Ectodermal cell (in vitro differentiated cells): ENCODE measurements around the gene NIPBL.

Experiments
- H3K27ac ChIP-seq: 2 replicates; pipeline ENCODE4 v1.7.0; 2013; ENCODE audit warnings: mild to moderate bottlenecking, low read depth, low read length; ENCODE audit not compliant: insufficient read depth, poor library complexity, severe bottlenecking
- H3K27me3 ChIP-seq: 2 replicates; pipeline ENCODE4 v1.7.0; 2013; ENCODE audit warnings: mild to moderate bottlenecking, low read length; ENCODE audit not compliant: insufficient read depth, control insufficient read depth, poor library complexity, severe bottlenecking
- H3K36me3 ChIP-seq: one replicate; pipeline ENCODE4 v1.7.0; 2013; ENCODE audit warnings: low read length; ENCODE audit not compliant: control insufficient read depth, insufficient read depth
- H3K4me1 ChIP-seq: one replicate; pipeline ENCODE4 v1.7.0; 2013; ENCODE audit warnings: low read length; ENCODE audit not compliant: control insufficient read depth, insufficient read depth
- H3K4me3 ChIP-seq: 2 replicates; pipeline ENCODE4 v1.7.0; 2013; ENCODE audit warnings: low read depth, low read length, control low read depth; ENCODE audit not compliant: insufficient read depth
- H3K9me3 ChIP-seq: 2 replicates; pipeline ENCODE4 v1.7.0; 2013; ENCODE audit warnings: mild to moderate bottlenecking, low read length, moderate library complexity; ENCODE audit not compliant: control insufficient read depth
- WGBS, 2 experiments: methylation state at CpG; one replicate each; pipeline ENCODE4 v1.1.7; 2013; ENCODE audit warnings: missing lambda C conversion rate in 2 of 2; 5-methylcytosine and 5-hydroxymethylcytosine counted together

NIPBL gene

DNA sequence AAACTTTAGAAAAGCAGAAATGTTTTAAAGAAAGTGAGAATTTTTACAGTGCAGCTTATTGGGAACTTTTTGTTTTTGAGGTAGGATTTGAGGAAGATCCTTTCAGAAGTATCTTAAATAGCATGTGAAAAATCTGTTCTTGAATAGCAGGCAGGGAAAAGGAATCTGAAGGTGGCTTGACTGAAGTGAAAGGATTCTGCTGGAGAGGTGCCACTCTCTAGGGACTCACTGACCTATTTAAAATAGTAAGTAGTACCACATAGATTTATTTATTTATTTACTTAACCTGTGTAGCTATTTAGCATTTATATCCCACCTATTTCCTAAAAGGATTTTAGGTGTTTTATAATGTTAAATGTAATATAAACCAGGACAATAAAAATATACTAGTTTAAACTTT lies 69.1 kb downstream of the NIPBL start:
- Histone ChIP-seq H3K4me3 (no peak overlapping the region), H3K9me3 (no peaks in the 10 kb centered on the region), H3K4me1 (peaks cover 10% of the 10 kb centered on the region), H3K36me3 (no peaks in the 10 kb centered on the region), H3K27me3 (no peaks in the 10 kb centered on the region), H3K27ac (no peak overlapping the region)

DNA sequence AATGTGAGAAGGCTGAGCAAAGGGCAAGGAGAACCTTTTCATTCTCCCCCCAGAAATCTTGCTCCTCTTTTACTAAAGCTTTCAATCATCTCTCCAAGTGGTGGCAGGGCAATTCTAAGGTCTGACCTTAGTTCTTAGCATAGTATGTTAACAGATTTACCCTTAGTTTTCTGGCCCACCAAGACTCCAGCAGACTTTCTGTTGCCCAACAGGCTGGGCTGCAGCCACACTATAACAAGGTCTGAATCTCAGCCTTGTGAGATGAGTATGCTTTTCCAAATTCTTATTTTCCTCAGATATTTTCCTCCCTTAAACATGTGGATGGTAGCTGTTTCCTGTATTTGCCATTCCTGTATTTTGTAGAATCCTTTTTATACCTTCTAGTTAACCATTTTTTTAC lies 69.5 kb downstream of the NIPBL start:
- Histone ChIP-seq H3K36me3 (no peaks in the 10 kb centered on the region), H3K27me3 (no peaks in the 10 kb centered on the region), H3K9me3 (no peaks in the 10 kb centered on the region), H3K27ac (no peak overlapping the region), H3K4me1 (peaks cover 10% of the 10 kb centered on the region), H3K4me3 (no peak overlapping the region)

DNA sequence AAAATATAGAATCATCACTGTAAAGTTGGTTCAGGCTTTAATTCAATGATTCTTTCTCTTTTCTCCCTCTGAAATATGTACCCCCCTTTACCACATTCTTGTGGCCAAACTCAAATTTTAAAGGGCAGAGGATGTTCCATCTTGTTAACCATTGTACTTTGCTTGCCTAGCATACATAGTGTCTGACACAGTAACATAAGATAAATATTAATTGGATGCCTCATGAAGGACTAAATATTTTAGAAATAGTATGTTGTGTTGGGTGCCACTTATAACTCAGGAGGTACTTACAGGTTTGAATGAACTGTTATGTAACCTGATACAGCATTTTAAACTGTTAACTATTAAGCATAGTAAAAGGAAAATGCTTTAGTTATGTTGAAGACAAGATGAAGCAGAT lies 71.5 kb downstream of the NIPBL start:
- H3K27me3 ChIP-seq: no peaks in the 10 kb centered on the region
- no peak overlapping the region for H3K4me3 ChIP-seq
- H3K9me3 ChIP-seq: no peaks in the 10 kb centered on the region
- no peak overlapping the region for H3K27ac ChIP-seq
- no peaks in the 10 kb centered on the region for H3K36me3 ChIP-seq
- H3K4me1 ChIP-seq: peaks cover 10% of the 10 kb centered on the region

DNA sequence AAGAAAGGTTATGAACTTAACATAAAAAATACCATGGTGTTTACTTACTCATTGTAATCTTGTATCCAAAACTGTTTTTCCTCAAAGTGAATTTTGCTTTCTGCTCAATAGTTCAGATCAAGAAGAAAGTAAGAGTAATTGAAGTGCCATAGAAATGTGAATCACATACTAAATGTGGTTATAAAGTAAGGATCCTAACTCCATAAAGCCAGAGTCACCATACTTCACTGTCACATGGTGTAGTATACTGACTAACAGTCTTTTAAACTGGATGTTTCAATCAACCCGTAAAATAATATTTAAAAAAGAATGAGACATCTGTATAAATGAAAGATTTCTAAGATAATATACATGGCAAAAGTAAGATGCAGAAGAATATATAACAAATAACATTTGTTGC lies 72.1 kb downstream of the NIPBL start:
- Histone ChIP-seq H3K4me1 (peaks cover 10% of the 10 kb centered on the region), H3K27me3 (no peaks in the 10 kb centered on the region), H3K4me3 (no peak overlapping the region), H3K9me3 (no peaks in the 10 kb centered on the region), H3K27ac (no peak overlapping the region), H3K36me3 (no peaks in the 10 kb centered on the region)
- WGBS, 2 experiments: no CpG with 5 or more reads among the region's 1 CpG

DNA sequence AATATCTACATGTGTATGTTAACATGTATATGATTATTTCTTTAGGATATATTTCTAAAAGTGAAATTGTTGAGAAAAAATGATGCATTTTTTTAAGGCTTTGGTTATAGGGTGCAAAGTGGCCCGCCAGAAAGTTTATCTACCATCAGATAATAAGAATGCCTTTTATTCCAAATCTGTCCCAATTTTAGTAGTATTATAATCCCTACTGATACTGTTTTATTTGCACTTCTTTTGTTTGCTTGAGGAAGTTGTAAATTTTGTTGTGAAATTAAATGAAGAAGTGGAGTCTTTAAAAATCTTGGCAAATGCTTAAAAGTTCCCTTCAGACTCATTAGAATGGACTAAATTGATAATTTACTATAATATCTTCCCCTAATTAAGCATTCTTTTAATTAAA lies 73.0 kb downstream of the NIPBL start:
- H3K36me3 ChIP-seq: no peaks in the 10 kb centered on the region
- no peak overlapping the region for H3K4me3 ChIP-seq
- no peak overlapping the region for H3K27ac ChIP-seq
- H3K27me3 ChIP-seq: no peaks in the 10 kb centered on the region
- no peaks in the 10 kb centered on the region for H3K9me3 ChIP-seq
- WGBS, 2 experiments: no CpG with 5 or more reads among the region's 1 CpG
- peaks cover 10% of the 10 kb centered on the region for H3K4me1 ChIP-seq

DNA sequence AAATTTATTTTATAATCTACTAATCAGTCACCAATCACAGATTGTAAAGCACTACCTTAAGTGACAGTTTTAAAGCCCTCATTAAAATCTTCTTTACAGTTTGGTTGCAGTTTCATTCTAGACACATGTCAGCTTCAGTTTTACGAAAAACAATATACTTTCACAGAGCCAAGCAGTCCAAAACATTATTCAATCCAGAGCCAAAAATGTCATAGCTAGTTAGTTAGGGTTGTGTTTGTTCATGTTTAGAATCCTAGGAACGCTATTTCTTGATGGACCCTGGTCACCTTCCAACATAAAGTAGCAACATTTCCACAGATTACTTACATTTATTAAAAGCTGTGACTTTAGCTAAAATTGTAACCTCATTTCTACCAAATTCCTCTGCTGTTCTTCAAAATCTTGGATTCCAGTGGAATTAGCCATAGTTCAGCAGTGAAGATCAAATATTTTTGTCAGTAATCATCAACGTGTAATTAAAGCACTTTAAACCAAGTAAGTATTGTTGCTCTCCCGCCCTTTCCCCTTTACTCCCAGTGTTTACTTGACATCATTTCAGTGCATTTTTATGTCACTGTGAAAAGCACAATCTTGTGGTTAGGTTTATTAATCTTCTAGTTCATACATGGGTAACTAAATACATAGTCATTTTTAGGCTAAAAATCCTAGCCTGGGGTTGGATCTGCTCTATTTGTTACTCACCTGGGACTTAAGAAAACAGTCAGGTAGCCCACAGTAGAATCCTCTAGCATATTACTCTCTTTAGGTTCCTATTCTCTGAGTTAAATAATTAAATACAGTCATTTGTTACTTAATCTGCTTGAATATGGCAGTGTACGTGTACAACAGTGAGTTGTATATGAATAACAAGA lies 74.3 kb downstream of the NIPBL start:
- H3K4me1 ChIP-seq: peaks cover 5% of the 10 kb centered on the region
- no peak overlapping the region for H3K4me3 ChIP-seq
- H3K27ac ChIP-seq: no peak overlapping the region

DNA sequence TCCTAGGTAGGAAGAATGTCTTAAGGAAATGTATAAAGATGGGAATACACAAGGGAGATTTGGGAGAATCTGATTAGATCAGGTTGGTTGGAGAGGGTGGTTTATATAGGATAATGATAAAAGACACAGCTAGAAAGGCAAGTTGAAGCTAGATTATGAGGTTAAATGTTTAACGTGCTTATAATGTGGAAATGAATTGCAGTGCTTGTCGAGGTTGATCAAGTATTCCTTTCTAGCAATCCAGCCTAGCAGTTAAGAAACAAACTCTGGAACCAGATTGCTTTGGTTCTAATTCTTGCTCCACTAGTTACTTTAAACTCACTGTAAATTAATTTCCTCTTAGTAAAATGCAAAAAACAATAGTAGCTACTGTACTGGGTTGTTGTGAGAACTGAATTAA lies 76.5 kb downstream of the NIPBL start:
- WGBS, 2 experiments: 86 to 89% methylated on average over 2 of the region's 2 CpGs
- Histone ChIP-seq H3K4me1 (no peaks in the 10 kb centered on the region), H3K27ac (no peak overlapping the region), H3K4me3 (no peak overlapping the region), H3K9me3 (no peaks in the 10 kb centered on the region), H3K27me3 (no peaks in the 10 kb centered on the region), H3K36me3 (peaks cover 6% of the 10 kb centered on the region)

More for the DNA sequence above, 74.3 kb downstream of the NIPBL start:
- no peaks in the 10 kb centered on the region for H3K36me3 ChIP-seq
- no peaks in the 10 kb centered on the region for H3K27me3 ChIP-seq
- H3K9me3 ChIP-seq: no peaks in the 10 kb centered on the region
- 86 to 89% methylated on average over 3 to 4 of the region's 5 CpGs for WGBS, 2 experiments

DNA sequence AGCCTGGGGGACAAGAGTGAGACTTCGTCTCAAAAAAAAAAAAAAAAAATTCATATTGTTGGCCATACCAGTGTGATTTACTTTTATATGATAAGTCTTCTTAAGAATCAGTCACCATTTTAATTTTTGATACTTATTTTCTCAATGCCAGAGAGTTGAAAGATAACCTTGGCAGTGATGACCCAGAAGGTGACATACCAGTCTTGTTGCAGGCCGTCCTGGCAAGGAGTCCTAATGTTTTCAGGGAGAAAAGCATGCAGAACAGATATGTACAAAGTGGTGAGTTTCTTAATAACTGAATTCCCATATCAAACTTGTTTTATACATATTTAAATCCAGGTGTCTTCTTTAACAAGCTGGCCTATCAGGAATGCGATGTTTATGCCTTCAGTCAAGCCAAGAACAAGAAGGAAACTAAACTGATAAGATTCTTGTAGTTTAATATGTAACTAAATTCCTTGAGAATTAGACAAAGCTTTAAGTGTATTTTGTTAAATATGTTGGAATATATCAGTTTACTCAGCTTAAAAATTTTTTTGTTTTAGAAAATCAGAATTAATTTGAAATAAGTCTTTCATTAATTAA lies 81.5 kb downstream of the NIPBL start:
- 92 to 97% methylated on average over 2 of the region's 3 CpGs for WGBS, 2 experiments
- Histone ChIP-seq H3K4me3 (no peak overlapping the region), H3K4me1 (no peaks in the 10 kb centered on the region), H3K9me3 (no peaks in the 10 kb centered on the region), H3K27ac (no peak overlapping the region), H3K36me3 (peaks cover 6% of the 10 kb centered on the region), H3K27me3 (no peaks in the 10 kb centered on the region)

DNA sequence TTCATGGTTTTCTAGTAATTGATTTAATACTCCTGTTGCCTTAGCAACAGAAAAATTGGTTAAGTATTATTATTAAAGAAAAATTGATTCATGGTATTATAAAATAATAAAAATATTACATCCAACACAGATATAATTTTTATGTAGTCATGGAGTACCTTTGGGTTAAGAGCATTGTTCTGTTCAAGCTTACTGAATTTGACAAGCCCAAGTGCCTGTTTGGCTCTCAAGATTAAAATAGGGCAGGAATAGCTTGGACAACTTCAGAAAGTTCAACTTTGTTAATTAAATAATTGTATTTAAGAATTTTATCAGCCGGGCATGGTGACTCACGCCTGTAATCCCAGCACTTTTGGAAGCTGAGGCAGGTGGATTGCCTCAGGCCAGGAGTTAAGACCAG lies 82.0 kb downstream of the NIPBL start:
- H3K36me3 ChIP-seq: peaks cover 10% of the 10 kb centered on the region
- H3K27ac ChIP-seq: no peak overlapping the region
- H3K27me3 ChIP-seq: no peaks in the 10 kb centered on the region
- WGBS, 2 experiments: 91 to 98% methylated on average over 2 of the region's 2 CpGs
- no peaks in the 10 kb centered on the region for H3K9me3 ChIP-seq
- H3K4me3 ChIP-seq: no peak overlapping the region
- H3K4me1 ChIP-seq: no peaks in the 10 kb centered on the region

DNA sequence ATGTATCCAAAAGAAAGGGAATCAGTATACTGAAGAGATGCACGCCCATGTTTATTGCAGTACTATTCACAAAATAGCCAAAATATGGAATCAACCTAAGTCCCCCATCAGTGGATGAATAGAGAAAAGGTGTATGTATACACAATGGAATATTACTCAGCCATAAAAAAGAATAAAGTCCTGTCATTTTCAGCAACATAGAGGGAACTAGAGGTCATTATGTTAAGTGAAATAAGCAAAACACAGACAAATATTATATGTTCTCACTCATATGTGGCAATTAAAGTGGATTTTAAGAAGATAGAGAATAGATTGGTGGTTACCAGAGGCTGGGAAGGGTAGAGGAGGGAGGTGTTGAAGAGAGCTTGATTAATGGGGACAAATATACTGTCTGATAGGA lies 88.6 kb downstream of the NIPBL start:
- H3K9me3 ChIP-seq: no peaks in the 10 kb centered on the region
- no peaks in the 10 kb centered on the region for H3K27me3 ChIP-seq
- no peak overlapping the region for H3K27ac ChIP-seq
- WGBS, 2 experiments: 100% methylated on average over 1 of the region's 1 CpG; no CpG with 5 or more reads in 1 of the 2 experiments
- H3K36me3 ChIP-seq: peaks cover 12% of the 10 kb centered on the region
- H3K4me1 ChIP-seq: no peaks in the 10 kb centered on the region
- no peak overlapping the region for H3K4me3 ChIP-seq
